Femur (tissue), 1 donor: ENCODE data around the gene RASGRP4.
"Not testable (repeated sequence)": the region's sequence is repeated elsewhere in the genome, so short reads cannot be mapped to it uniquely, and the experiment has no call there.

Source experiments
- DNase-seq: peaks from one replicate; pipeline ENCODE4 v3.0.0-alpha.2; 2017

RASGRP4 gene

DNA sequence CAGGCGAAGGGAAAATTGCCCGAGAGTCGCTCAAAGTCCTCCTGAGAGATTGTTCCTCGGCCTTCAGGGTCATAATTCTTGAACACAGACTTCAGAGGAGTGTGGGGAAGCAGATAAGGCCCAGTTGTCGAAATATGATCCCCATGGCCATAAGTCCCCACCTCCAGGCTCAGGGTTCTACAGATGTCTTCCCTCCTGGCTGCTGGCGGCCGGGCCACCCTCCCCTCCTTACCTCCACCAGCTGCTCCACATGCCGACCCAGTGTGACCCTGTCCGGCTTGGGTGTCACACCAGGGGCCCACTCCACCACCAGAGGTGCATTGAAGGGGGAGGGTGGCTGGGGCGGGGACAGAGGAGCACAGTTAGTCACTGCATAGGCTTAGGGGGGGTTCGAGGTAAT is 13.1 kb downstream of the RASGRP4 start:
- no peak for DNase-seq

DNA sequence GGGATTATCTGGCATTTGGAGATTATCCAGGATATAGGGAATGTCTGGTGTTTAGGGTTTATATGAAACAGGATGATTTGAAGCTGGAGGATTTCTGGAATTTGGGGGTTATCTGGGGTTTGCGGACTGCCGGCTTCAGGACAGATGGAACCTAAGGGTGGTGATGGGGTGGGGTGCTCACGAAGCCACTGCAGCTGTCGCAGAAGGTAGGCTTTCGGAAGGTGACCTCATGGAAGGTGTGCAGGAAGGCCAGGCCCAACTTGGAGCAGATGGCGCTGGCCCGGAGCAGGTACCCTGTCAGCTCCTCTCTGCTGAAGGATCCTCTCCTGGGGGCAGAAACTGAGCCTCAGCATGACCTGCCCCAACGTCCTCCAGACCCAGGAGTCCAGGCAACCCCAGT is 13.5 kb downstream of the RASGRP4 start:
- no peak for DNase-seq

DNA sequence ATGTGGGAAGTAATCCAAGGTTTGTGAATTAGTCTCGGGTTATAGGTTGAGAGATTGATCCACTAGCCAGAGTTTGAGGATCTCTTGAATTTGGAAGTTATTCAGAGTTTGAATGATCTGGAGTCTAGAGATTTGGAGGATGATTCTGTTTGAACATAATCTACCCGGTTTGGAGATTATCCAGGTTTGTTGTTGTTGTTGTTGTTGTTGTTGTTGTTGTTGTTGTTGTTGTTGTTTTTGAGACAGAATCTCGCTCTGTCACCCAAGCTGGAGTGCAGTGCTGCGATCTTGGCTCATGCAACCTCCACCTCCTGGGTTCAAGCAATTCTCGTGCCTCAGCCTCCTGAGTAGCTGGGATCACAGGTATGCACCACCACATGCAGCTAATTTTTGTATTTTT is 14.1 kb downstream of the RASGRP4 start:
- not testable (repeated sequence) for DNase-seq

DNA sequence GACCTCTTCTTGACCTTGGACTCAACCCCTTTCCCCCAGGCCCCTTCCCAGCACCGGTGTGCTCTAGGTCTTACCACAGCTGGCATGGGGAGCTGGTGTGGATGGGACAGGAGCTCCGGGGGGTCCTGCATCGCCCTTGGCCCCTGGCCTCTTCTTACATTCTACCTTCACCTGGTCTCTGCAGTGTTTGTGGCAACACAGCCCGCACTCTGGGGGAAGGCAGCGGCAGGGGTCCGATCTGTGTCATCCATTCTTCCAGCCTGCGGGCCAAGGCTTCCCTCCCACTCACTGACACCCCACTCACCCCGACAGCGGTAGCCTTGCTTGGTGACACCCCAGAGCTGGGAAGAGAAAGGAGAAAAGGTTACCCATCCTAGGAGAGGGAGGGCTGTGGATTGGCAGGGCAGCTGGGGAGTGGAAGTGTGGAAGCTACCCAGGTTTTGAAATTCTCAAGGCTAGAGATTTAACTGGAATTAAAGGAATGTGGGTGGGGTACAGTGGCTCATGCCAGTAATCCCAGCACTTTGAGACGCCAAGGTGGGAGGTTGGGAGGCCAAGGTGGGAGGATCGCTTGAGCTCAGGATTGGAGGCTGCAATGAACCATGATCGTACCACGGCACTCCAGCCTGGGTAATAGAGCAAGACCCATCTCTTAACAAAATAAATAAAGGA is 14.8 kb downstream of the RASGRP4 start:
- no peak for DNase-seq

DNA sequence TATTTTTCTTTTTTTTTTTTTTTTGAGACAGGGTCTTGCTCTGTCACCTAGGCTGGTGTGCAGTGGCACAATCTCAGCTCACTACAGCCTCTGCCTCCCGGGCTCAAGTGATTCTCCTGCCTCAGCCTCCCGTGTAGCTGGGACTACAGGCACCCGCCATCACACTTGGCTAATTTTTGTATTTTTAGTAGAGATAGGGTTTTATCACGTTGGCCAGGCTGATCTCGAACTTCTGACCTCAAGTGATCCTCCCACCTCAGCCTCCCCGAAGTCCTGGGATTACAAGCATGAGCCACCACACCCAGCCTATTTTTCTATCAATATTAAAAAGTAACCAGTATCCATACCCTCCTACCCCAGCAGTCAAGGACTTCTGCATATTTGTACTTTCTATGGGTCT is 15.6 kb downstream of the RASGRP4 start:
- not testable (repeated sequence) for DNase-seq

DNA sequence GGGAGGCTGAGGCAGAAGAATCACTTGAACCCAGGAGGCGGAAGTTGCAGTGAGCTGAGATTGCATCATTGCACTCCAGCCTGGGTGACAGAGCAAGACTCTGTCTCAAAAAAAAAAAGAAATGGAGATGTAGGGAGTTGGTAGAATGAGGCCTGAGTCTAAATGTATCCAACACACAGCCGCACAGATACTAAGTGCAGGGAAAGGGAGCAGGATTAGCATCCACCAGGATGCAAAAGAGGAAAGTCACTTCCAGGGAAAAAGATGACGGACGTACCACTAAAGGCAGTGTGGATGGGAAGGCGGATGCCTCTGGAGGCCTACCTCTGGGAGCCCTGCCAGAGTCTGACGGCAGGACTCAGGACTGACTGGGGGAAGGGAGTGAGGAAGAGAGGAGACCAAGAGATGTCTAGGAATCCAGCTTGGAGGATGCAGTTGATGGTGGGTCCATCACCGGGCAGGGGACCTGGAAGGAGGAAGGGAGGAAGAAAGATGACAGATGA is 16.3 kb downstream of the RASGRP4 start:
- peak; percentile 74 for DNase-seq

DNA sequence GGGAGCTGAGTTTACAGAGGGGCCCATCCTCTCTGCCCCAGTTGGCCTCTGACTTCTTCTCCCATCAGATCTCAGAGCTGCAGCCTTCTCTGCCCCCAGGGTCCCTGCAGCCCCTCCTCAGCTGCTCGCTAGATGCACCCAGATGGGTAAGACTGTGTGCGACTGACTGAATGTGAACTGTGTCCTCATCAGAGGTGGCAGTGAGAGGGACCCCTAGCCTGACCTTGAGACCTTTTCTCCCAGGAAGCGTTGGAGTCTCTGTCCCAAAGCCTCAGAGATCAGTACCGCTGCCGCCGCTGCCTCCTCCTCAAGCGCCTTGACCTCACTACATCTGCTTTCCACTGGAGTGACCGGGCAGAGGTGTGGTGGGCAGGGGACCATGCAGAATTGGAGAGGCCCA is 20.7 kb downstream of the RASGRP4 start:
- DNase-seq = no peak

DNA sequence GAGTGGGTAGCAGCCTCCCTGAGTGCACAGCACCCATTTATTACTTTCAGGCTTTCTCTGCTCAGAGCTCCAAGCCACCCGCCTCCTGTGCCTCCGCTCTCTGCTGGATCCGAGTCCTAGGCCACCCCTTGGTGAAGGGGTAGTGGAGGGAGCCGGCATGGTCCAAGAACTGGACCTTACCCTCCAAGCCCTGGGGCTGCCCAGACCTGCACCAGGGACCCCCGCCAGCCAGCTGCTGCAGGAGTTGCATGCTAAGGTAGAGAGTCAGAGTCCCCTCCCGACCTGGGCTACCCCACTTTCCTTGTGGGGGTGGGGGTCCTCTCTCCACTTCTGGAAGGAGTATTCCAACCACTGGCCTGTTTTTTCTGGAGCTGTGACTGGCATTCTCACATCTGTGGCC is 21.2 kb downstream of the RASGRP4 start:
- no peak for DNase-seq

DNA sequence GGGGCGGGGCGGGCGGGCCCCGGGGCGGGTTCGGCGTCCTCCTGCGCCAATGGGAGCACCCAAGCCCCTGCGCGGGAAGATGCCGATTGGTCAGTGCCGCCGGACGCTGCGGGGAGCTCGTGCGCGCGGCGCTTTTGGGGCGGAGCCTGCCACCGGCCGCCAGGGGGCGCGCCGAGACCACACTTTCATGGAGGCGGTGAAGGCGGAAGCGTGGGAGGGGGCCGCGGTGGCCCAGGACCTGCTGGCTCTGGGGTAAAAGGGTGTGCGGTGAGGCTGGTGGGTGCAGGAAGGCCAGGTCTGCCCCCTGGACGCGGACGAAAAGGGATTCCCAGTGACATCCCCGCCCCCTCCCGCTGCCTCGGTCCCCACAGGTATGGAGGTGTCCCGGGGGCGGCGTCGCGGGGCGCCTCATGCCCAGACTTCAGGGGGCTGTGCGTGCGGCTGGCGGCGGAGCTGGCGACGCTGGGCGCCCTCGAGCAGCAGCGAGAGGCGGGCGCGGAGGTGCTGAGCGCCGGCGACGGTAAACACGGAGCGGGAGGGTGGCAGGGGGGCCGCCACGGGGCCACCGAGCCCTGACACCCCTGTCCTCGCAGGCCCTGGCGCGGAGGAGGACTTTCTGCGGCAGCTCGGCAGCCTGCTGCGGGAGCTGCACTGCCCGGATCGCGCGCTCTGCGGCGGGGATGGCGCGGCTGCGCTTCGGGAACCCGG is 22.9 kb downstream of the RASGRP4 start, which contains the start of gene FAM98C:
Gene FAM98C (plus strand): TSS at position 127 of the 708 bp plus-strand sequence. CDS start 61 bp downstream, at position 188.
- peak; percentile 99 for DNase-seq

DNA sequence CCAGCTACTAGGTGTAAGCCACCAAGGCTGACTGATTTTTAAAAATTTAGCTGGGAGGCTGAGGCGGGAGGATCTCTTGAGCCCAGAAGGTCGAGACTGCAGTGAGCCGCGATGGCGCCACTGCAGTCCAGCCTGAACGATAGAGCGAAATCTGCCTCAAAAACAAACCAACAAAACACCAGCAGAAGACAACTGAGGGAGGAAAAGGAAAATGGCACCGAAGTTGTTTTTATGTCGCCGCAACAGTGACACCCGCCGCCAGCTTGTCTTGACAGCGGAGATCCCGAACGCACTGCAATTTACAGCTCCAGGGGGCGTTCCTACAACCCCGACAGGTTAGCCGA is 23.4 kb downstream of the RASGRP4 start:
- DNase-seq = no peak

DNA sequence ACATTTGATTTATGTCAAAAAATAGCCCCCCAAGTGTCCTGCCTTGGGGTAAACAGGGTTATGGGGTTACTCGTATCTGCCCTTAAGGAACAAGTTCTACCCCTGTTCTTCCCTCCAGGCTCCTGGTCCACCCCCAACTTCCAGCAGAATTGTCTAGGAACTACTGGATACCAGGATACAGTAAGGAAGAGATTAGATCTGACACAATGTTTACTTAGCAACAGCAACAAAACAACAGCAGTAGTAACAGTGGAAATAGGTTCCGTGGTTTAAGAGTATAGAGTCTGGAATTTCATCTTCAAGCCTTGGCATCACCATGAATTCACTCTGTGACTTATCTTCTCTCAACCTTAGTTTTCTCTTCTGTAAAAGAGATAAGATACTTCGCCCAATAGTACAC is 24.9 kb downstream of the RASGRP4 start:
- no peak for DNase-seq

DNA sequence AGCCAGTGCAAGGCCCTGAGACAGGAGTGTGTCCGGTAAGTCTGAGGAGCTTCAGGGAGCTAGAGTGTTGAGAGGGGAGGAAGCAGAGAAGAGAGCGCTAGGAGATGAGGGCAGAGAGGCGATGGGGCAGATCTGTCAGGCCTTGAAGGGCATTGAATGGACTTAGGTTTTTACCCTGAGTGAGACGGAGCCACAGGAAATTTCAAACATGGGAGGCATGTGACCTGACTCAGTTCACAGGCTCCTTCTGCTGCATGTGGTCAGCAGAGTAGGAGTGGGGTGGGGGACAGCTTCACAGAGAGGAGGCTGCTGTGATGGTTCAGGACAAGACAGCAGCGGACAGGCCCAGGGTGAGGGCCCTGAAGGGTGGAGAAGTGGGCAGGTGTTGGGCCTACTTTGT is 25.7 kb downstream of the RASGRP4 start:
- no peak for DNase-seq

DNA sequence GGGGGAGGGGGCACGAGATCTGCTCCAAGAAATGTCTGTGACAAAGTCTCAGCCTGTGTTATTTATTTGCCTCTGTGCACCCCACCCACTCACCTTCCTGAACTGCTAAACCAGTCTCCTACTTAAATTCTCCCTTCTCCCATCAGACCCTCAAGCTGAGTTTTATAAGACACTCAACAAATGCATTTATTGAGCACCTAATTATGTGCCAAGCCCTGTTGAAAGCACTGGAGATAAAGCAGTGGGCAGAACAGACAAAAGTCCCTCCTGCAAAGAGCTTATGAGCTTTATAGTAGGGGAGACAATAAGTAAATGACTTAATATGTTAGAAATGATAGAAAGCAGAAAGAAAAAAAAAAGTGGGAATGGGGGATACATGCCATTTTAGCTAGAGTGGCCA is 26.5 kb downstream of the RASGRP4 start:
- DNase-seq = no peak

DNA sequence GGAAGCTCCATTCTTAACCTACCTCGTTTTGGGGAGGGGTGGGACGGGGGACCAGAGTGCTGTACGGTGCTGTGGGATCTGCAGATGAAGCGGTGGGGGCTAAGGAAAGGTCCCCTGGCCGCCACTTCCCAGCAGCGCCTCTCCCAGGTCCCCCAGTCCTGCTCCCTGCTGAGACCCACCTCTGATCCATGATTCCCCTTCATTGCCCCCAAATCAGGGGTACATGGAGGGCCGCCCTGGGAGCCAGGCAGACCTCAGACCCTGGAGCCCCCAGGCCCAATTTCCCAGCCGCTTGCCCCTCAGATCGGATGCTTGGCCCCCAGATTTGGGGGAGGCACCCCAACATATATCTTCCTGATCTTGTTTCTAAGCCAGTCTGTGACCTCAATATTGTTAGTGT is 26.9 kb downstream of the RASGRP4 start:
- DNase-seq = no peak

DNA sequence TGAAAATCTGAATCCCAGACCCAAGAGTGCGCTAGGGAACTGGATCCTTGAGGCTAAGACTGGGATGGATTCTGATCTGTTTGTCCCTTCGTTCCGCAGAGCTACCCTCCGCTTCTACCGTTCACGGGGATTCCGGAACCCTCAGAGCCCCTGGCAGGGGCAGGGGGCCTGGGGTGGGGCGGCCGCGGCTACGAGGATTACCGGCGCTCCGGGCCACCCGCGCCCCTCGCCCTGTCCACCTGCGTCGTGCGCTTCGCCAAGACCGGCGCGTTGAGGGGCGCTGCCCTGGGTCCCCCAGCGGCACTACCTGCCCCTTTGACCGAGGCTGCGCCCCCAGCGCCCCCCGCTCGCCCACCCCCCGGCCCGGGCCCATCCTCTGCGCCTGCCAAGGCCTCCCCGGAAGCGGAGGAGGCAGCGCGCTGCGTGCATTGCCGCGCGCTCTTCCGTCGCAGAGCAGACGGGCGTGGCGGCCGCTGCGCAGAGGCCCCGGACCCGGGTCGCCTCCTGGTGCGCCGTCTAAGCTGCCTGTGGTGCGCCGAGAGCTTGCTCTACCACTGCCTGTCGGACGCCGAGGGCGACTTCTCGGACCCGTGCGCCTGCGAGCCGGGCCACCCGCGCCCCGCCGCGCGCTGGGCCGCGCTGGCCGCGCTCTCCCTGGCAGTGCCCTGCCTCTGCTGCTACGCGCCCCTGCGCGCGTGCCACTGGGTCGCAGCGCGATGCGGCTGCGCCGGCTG is 30.5 kb downstream of the RASGRP4 start:
- DNase-seq = no peak

DNA sequence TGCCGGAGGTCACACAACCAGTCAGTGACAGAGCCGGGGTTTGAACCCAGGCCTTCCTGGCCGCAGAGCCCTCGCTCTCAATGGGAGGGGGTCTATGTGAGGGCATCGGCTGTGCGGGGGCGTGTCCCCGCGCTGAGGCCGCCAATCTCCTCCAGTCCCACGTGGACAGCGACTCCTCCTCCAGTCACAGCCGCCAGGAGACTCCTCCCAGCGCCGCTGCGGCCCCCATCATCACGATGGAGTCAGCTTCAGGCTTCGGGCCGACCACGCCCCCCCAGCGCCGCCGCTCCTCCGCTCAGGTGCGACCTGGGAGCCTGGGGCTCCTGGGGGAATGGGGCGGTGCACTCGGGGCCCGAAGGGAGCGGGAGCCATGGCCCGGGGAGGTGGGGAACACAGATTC is 31.5 kb downstream of the RASGRP4 start:
- no peak for DNase-seq

DNA sequence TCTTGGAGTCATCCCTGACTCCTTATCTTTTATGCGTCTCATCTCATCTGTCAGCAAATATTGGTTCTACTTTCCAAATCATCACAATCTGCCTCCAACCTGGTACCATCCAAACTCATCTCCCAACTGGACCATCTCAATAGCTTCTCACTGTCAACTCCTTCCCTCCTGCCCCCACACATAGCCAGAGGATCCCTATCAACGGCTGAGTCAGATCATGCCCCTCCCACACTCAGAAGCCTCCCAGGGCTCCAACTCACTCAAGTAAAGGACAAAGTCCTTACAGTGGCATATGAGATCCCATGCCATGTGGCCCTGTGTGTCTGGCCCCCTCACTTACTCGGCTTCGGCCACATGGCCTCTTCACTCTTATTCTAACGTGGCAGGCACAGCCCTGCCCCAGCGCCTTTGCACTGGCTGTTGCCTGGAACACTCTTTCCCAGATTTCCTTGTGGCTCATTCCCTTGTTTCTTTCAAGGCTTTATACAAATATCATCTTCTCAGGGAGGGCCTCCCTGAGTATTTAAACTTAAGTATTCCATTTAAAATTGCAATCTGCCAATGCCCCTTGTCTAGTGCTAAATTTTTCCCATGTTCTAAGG is 33.2 kb downstream of the RASGRP4 start:
- DNase-seq = no peak

DNA sequence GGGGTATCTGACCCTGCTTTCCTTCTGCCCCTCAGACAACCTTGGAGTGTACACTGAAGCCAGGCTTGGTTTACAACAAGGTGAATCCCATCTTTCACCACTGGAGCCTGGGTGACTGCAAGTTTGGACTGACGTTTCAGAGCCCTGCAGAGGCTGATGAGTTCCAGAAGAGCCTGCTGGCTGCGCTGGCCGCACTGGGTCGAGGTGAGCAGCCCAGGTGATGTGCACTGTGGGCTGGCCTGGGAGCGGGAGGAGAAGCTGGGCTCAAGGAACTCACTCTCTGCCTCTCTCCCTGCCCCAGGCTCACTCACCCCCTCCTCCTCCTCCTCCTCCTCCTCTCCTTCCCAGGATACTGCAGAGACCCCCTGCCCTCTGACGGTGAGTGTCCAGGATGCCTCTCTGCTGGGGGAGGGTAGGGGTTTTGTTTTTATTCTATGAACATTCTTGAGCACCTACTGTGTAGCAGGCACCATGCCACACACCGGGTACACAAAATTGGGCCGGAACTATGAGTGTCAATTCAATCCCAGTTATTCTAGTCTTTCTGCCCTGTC is 34.0 kb downstream of the RASGRP4 start:
- no peak for DNase-seq

DNA sequence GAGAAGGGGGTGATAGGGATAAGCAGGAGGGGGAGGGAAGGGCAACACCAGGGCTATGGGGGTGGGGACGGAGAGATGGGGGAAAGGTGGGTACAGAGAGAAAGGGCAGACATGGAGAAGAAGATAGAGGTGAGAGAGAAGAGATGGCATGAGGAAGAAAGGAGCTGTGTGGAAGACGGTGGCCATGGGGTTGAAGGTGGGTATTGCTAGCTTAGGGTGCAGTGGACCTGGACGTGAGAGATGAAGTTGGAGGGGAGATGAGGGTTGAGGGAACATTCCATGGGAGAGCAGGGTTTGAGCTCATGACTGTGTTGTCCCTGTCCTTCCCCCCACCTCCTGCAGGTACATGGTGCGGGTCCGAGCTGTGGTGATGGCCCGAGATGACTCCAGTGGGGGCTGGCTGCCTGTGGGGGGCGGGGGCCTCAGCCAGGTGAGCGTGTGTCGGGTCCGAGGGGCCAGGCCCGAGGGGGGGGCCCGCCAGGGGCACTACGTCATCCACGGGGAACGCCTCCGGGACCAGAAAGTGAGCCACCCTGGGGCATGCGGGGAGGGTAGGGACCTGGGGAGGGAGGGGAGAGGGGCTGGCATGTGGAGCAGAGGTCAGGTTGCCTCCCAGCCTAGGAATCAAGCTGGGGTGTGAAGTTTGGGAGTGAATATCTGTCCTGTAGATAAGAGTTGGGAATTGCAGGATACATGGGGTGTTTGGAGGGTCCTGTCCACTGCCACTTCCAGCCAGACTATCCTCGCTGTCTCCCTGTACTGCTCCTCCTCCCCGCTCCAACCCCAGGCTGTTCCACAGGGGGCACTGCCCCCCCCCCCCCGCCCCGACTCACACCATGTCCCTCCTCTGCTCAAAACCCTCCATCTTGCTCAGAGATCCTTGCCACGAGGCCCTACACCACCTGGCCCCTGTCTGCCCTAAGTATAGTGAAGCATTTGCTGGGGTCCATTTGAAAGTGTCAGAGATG is 35.8 kb downstream of the RASGRP4 start:
- no peak for DNase-seq

DNA sequence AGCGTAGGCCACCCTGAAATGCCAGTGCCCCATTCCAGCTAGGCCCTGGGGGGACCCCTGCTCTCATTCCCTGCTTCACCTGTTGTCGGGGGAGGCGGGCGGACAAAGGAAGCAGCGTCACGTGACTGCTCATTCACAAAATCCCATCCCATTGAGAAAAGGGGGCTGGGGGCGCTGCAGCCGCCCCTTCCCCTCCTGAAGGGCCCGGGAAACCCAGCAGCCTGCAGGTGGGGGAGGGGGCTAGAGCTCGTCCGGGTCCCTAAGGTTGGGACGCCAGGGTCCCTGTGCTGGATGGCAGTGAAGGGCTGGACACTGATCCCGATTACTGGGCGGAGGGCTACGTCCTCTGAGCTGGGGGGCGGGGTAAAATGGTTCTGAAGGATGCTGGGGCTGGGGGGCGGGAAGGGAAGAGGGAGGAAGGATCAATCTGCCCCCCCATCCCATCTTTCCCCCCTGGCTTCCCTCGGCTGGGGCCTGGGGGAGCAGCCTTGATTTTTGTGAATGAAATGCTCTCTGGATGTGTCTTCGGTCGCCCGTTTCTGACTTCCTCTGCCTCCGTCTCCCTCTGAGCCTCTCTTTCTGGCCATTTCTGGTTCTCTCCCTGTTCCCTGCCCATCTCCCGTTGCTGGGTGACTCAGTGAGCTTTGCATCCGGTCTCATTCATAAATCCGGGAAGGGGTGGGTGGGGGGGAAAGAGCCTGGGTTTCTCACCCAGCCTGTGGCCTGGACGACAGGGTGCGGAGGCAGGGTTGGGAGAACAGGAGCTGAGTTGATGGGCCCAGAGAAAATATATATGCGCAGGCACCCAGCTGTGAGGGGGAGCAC is 36.7 kb downstream of the RASGRP4 start:
- DNase-seq = peak; percentile 40
